ENCODE measurements around the gene HNRNPAB. TPM values are rescaled to one million over a fixed set of nuclear protein-coding genes. Genes with fewer than 3 reads are reported as not detected.

HNRNPAB gene
- total RNA-seq, 1 experiment from 2014 or later: 547 TPM

- WGBS (ENCODE audit: extremely low coverage, insufficient read length, low lambda C conversion rate): no CpG with 5 or more reads among the region's 9 CpGs
- H3T11ph ChIP-seq (ENCODE audit: low read length): no peak overlapping the region
These were observed 36.4 kb downstream of the HNRNPAB start for GRCh38 chr5:178240766-178241165.

More at GRCh38 chr5:178240766-178241165, 36.4 kb downstream of the HNRNPAB start:
- H3K9me3 ChIP-seq (ENCODE audit: control insufficient read depth, low read depth, low read length): no peaks in the 10 kb centered on the region
- H3K4me1 ChIP-seq (ENCODE audit: insufficient read depth, low read length): no peaks in the 10 kb centered on the region
- no peak overlapping the region for H3K18ac ChIP-seq (ENCODE audit: insufficient read length, low read depth, low read length)
- peaks cover 4% of the 10 kb centered on the region for H3K23me2 ChIP-seq (ENCODE audit: insufficient read length, low read depth, low read length, poor library complexity, severe bottlenecking)
- H2BK20ac ChIP-seq (ENCODE audit: low read depth, low read length, poor library complexity, severe bottlenecking): no peak overlapping the region
- H3K27me3 ChIP-seq (ENCODE audit: insufficient read depth, low read length): no peaks in the 10 kb centered on the region
- TF ChIP-seq, protein P1, sequence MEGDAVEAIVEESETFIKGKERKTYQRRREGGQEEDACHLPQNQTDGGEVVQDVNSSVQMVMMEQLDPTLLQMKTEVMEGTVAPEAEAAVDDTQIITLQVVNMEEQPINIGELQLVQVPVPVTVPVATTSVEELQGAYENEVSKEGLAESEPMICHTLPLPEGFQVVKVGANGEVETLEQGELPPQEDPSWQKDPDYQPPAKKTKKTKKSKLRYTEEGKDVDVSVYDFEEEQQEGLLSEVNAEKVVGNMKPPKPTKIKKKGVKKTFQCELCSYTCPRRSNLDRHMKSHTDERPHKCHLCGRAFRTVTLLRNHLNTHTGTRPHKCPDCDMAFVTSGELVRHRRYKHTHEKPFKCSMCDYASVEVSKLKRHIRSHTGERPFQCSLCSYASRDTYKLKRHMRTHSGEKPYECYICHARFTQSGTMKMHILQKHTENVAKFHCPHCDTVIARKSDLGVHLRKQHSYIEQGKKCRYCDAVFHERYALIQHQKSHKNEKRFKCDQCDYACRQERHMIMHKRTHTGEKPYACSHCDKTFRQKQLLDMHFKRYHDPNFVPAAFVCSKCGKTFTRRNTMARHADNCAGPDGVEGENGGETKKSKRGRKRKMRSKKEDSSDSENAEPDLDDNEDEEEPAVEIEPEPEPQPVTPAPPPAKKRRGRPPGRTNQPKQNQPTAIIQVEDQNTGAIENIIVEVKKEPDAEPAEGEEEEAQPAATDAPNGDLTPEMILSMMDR (conservative IDR thresholded peaks at IDR 0.05): no peak
- H3K14ac ChIP-seq (ENCODE audit: insufficient read depth, low read length): no peak overlapping the region
- H4K91ac ChIP-seq (ENCODE audit: insufficient read length, low read depth, low read length): no peak overlapping the region
- no peak overlapping the region for H2AFZ ChIP-seq (ENCODE audit: low read length)
- H3K4me2 ChIP-seq (ENCODE audit: insufficient read depth, insufficient read length, low read length): no peak overlapping the region
- Mint-ChIP-seq H3K4me3 (no peak overlapping the region), H3K4me1 (peaks cover 6% of the 10 kb centered on the region in 2 experiments), H3K27me3 (ENCODE audit: low read depth) (peaks cover 8% of the 10 kb centered on the region), H3K9me3 (no peaks in the 10 kb centered on the region; a peak in 2 of 5 replicates), H3K36me3 (ENCODE audit: insufficient read depth in 1 of 3, low read depth in 3 of 3) (no peaks in the 10 kb centered on the region), H3K27ac (no peak overlapping the region)
- DNase-seq: no peak
- H3K4ac ChIP-seq (ENCODE audit: low read depth, low read length): no peak overlapping the region
- no peak overlapping the region for H2BK15ac ChIP-seq (ENCODE audit: low read depth, low read length)
- H3K79me2 ChIP-seq (ENCODE audit: insufficient read depth, low read length): no peaks in the 10 kb centered on the region
- H3K27ac ChIP-seq (ENCODE audit: insufficient read length, low read depth, low read length): no peak overlapping the region
- no peak overlapping the region for H2AK5ac ChIP-seq (ENCODE audit: insufficient read length, low read length)
- H4K5ac ChIP-seq (ENCODE audit: insufficient read length, low read depth, low read length): no peak overlapping the region
- H4K20me1 ChIP-seq (ENCODE audit: control insufficient read depth, insufficient read depth, insufficient read length): peaks cover 2% of the 10 kb centered on the region
- no peak overlapping the region for H2BK120ac ChIP-seq (ENCODE audit: low read depth, low read length, poor library complexity, severe bottlenecking)
- no peaks in the 10 kb centered on the region for H3K79me1 ChIP-seq (ENCODE audit: insufficient read depth, low read depth, low read length, poor library complexity, severe bottlenecking)
- H2BK12ac ChIP-seq (ENCODE audit: insufficient read length, low read depth, low read length): no peak overlapping the region
- H4K8ac ChIP-seq (replicated peaks; ENCODE audit: insufficient read length, low read depth, low read length): no peak overlapping the region
- H3K9ac ChIP-seq (ENCODE audit: extremely low read depth, insufficient read length, low read length): no peak overlapping the region
- H2BK5ac ChIP-seq (ENCODE audit: insufficient read length, low read length): no peak overlapping the region
- H3K23ac ChIP-seq (ENCODE audit: insufficient read length, low read depth, low read length): no peak overlapping the region
- no peak overlapping the region for H3K56ac ChIP-seq (ENCODE audit: insufficient read length, low read depth, low read length)
